Measurements from ENCODE around the gene NHLRC1. TPM values are rescaled to one million over a fixed set of nuclear protein-coding genes. Genes with fewer than 3 reads are reported as not detected.

NHLRC1 gene
- total and polyA plus RNA-seq, 2 of the 13 experiments (the other 11 are each of a cell fraction or from before 2014, with no cell fraction given), result 0.04 to 0.11 TPM

DNA sequence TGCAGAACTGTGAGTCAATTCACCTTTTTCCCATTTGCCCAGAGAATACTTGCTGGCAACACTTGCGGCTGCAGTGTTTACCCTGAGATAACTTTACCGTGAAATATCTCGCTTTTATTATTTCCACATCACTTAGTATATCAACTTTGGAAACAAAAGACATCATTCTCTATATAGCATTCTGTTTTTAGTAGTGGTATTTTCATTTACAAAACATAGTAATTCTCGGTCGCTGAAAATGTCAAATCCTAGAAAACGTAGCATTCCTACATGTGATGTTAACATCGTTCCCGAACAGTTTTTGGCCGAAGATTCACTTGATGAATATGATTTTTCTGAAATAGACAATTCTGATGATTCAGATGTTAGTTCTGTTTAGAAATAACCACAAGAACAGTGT, 52.0 kb downstream of the NHLRC1 start:
- ATAC-seq, result no peak

More for the DNA sequence above, 52.0 kb downstream of the NHLRC1 start:
- no peaks in the 10 kb centered on the region; a peak in 1 of 5 replicates for H3K27me3 ChIP-seq (ENCODE audit: control insufficient read depth in 1 of 2, insufficient read depth in 2 of 2, low read length in 2 of 2)
- no peaks in the 10 kb centered on the region for H3K36me3 ChIP-seq (replicated peaks in 1 of 2; ENCODE audit: control insufficient read depth in 1 of 2, insufficient read depth in 2 of 2, low read length in 2 of 2)
- TF ChIP-seq ZZZ3 (CRISPR knock-in tag; IDR thresholded peaks at IDR 0.05; ENCODE audit: borderline replicate concordance) (no peak), ZNF101 (CRISPR knock-in tag; IDR thresholded peaks at IDR 0.05; ENCODE audit: borderline replicate concordance, low read depth) (no peak)
- TF ChIP-seq, protein P1, sequence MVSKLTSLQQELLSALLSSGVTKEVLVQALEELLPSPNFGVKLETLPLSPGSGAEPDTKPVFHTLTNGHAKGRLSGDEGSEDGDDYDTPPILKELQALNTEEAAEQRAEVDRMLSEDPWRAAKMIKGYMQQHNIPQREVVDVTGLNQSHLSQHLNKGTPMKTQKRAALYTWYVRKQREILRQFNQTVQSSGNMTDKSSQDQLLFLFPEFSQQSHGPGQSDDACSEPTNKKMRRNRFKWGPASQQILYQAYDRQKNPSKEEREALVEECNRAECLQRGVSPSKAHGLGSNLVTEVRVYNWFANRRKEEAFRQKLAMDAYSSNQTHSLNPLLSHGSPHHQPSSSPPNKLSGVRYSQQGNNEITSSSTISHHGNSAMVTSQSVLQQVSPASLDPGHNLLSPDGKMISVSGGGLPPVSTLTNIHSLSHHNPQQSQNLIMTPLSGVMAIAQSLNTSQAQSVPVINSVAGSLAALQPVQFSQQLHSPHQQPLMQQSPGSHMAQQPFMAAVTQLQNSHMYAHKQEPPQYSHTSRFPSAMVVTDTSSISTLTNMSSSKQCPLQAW (CRISPR knock-in tag; IDR thresholded peaks at IDR 0.05), result no peak
- TF ChIP-seq, protein P2, sequence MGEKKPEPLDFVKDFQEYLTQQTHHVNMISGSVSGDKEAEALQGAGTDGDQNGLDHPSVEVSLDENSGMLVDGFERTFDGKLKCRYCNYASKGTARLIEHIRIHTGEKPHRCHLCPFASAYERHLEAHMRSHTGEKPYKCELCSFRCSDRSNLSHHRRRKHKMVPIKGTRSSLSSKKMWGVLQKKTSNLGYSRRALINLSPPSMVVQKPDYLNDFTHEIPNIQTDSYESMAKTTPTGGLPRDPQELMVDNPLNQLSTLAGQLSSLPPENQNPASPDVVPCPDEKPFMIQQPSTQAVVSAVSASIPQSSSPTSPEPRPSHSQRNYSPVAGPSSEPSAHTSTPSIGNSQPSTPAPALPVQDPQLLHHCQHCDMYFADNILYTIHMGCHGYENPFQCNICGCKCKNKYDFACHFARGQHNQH (CRISPR knock-in tag; IDR thresholded peaks at IDR 0.05), result no peak
- TF ChIP-seq, protein P3, sequence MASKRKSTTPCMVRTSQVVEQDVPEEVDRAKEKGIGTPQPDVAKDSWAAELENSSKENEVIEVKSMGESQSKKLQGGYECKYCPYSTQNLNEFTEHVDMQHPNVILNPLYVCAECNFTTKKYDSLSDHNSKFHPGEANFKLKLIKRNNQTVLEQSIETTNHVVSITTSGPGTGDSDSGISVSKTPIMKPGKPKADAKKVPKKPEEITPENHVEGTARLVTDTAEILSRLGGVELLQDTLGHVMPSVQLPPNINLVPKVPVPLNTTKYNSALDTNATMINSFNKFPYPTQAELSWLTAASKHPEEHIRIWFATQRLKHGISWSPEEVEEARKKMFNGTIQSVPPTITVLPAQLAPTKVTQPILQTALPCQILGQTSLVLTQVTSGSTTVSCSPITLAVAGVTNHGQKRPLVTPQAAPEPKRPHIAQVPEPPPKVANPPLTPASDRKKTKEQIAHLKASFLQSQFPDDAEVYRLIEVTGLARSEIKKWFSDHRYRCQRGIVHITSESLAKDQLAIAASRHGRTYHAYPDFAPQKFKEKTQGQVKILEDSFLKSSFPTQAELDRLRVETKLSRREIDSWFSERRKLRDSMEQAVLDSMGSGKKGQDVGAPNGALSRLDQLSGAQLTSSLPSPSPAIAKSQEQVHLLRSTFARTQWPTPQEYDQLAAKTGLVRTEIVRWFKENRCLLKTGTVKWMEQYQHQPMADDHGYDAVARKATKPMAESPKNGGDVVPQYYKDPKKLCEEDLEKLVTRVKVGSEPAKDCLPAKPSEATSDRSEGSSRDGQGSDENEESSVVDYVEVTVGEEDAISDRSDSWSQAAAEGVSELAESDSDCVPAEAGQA (IDR thresholded peaks at IDR 0.05; ENCODE audit: low read depth), result no peak
- TF ChIP-seq, protein P3 (CRISPR knock-in tag; IDR thresholded peaks at IDR 0.05; ENCODE audit: borderline replicate concordance), result no peak
- ChIA-PET CTCF (ENCODE audit: low intra/inter-chr PET ratio, low total read pairs) (no interaction called here), POLR2A (no interaction called here)
- 60% methylated on average over 9 of the region's 9 CpGs for WGBS (ENCODE audit: low lambda C conversion rate)
- no peak for DNase-seq (ENCODE audit: low spot score)
- BruUV-seq (replicated peaks), result no TSS peak
- H3K4me3 ChIP-seq (replicated peaks in 1 of 3; ENCODE audit: insufficient read depth in 1 of 3, low read depth in 2 of 3, low read length in 3 of 3), result no peak overlapping the region
- no peak overlapping the region for H3K4me2 ChIP-seq (ENCODE audit: low read depth, low read length)
- H3K27ac ChIP-seq (ENCODE audit: extremely low read length, insufficient read depth, low read length), result no peak overlapping the region
- no peaks in the 10 kb centered on the region for H3K4me1 ChIP-seq (ENCODE audit: insufficient read depth, low read length)
- in situ Hi-C loops (cut with HindIII; ENCODE audit: extremely low pct_ligation_motif_present, low pct_unique_long_range_greater_than_20kb) (no loop called here), intact Hi-C loops (cut with micrococcal nuclease; ENCODE audit: unreplicated experiment) (no loop called here)
- peaks cover 7% of the 10 kb centered on the region for H3K9me3 ChIP-seq (ENCODE audit: low read length)
- FAIRE-seq, result no peak
- no peak overlapping the region for H3K9ac ChIP-seq (ENCODE audit: insufficient read depth, low read depth, low read length)
- no peak overlapping the region for H2AFZ ChIP-seq (ENCODE audit: low read length)
- no peaks in the 10 kb centered on the region for H4K20me1 ChIP-seq (ENCODE audit: insufficient read depth, low read length)
- no peaks in the 10 kb centered on the region for H3K79me2 ChIP-seq (ENCODE audit: insufficient read depth, low read length)

Other genes starting within 250 kb of the NHLRC1 start
- 37.2 and 48.3 TPM in 2 replicates for gene KIF13A, start 135.0 kb downstream of the NHLRC1 start, total RNA-seq (2016; rRNA removed; fragmentation: Illumina TruSeq; extraction: Trizol)
- 19.5 and 21.1 TPM in 2 replicates for gene KIF13A, start 135.0 kb downstream of the NHLRC1 start, polyA plus RNA-seq (2011; rRNA removed)
- 22.8 and 33.3 TPM in 2 replicates for gene TPMT, start 32.4 kb upstream of the NHLRC1 start, total RNA-seq (2016; rRNA removed; fragmentation: Illumina TruSeq; extraction: Trizol)
- 9.5 and 11.1 TPM in 2 replicates for gene TPMT, start 32.4 kb upstream of the NHLRC1 start, polyA plus RNA-seq (2011; rRNA removed)
- gene KDM1B, start 32.7 kb upstream of the NHLRC1 start, total RNA-seq (2016; rRNA removed; fragmentation: Illumina TruSeq; extraction: Trizol), result 13.2 and 22.1 TPM in 2 replicates
- 9.2 and 9.8 TPM in 2 replicates for gene KDM1B, start 32.7 kb upstream of the NHLRC1 start, polyA plus RNA-seq (2011; rRNA removed)
- 276 and 337 TPM in 2 replicates for gene DEK, start 141.9 kb upstream of the NHLRC1 start, total RNA-seq (2016; rRNA removed; fragmentation: Illumina TruSeq; extraction: Trizol)
- 31.1 and 53.2 TPM in 2 replicates for gene DEK, start 141.9 kb upstream of the NHLRC1 start, polyA plus RNA-seq (2011; rRNA removed)